ENCODE results near the gene STAM.

STAM gene

GRCh38 chr10:17710181-17710580 lies 66.2 kb downstream of the STAM start:
- TF ChIP-seq ZBTB7A (IDR thresholded peaks at IDR 0.05; ENCODE audit: low read depth): no peak
- TF ChIP-seq TAF1 (IDR thresholded peaks at IDR 0.05; ENCODE audit: low read depth): no peak
- no peak for TF ChIP-seq NFIC (IDR thresholded peaks at IDR 0.05)
- no peak for TF ChIP-seq TEAD4 (IDR thresholded peaks at IDR 0.05)
- TF ChIP-seq CREB1 (IDR thresholded peaks at IDR 0.05; ENCODE audit: low read depth): no peak
- TF ChIP-seq USF1 (IDR thresholded peaks at IDR 0.05): no peak
- no peak for TF ChIP-seq TCF12 (IDR thresholded peaks at IDR 0.05; ENCODE audit: low read depth)
- TF ChIP-seq RAD21 (IDR thresholded peaks at IDR 0.05; ENCODE audit: low read depth): no peak
- no peak for TF ChIP-seq MAX (IDR thresholded peaks at IDR 0.05)
- no peak for TF ChIP-seq FOXM1 (IDR thresholded peaks at IDR 0.05; ENCODE audit: borderline replicate concordance, low read depth)
- TF ChIP-seq EGR1 (IDR thresholded peaks at IDR 0.05): no peak
- TF ChIP-seq REST (IDR thresholded peaks at IDR 0.05; ENCODE audit: low read depth): no peak
- no peak for TF ChIP-seq YY1 (IDR thresholded peaks at IDR 0.05; ENCODE audit: low read depth)
- no peak for TF ChIP-seq CEBPB (IDR thresholded peaks at IDR 0.05)
- no peak for TF ChIP-seq EP300 (IDR thresholded peaks at IDR 0.05; ENCODE audit: borderline replicate concordance)

- no peak for TF ChIP-seq NFIC (IDR thresholded peaks at IDR 0.05)
- TF ChIP-seq TEAD4 (IDR thresholded peaks at IDR 0.05): no peak
- TF ChIP-seq MAX (IDR thresholded peaks at IDR 0.05): no peak
- TF ChIP-seq USF1 (IDR thresholded peaks at IDR 0.05): no peak
- TF ChIP-seq EGR1 (IDR thresholded peaks at IDR 0.05): no peak
- no peak for TF ChIP-seq TCF12 (IDR thresholded peaks at IDR 0.05; ENCODE audit: low read depth)
- TF ChIP-seq FOXM1 (IDR thresholded peaks at IDR 0.05; ENCODE audit: borderline replicate concordance, low read depth): no peak
- TF ChIP-seq TAF1 (IDR thresholded peaks at IDR 0.05; ENCODE audit: low read depth): no peak
- no peak for TF ChIP-seq CEBPB (IDR thresholded peaks at IDR 0.05)
- TF ChIP-seq YY1 (IDR thresholded peaks at IDR 0.05; ENCODE audit: low read depth): no peak
These were observed 68.1 kb downstream of the STAM start for GRCh38 chr10:17712053-17712452.

GRCh38 chr10:17712717-17713471 lies 68.9 kb downstream of the STAM start:
- TF ChIP-seq MAX (IDR thresholded peaks at IDR 0.05) (no peak), NFIC (IDR thresholded peaks at IDR 0.05) (no peak), ZBTB7A (IDR thresholded peaks at IDR 0.05; ENCODE audit: low read depth) (no peak), TEAD4 (IDR thresholded peaks at IDR 0.05) (no peak), EGR1 (IDR thresholded peaks at IDR 0.05) (no peak), TCF12 (IDR thresholded peaks at IDR 0.05; ENCODE audit: low read depth) (no peak)

GRCh38 chr10:17713758-17714157 lies 69.8 kb downstream of the STAM start:
- TF ChIP-seq ZBTB7A (IDR thresholded peaks at IDR 0.05; ENCODE audit: low read depth) (no peak), EP300 (IDR thresholded peaks at IDR 0.05; ENCODE audit: borderline replicate concordance) (no peak), TCF12 (IDR thresholded peaks at IDR 0.05; ENCODE audit: low read depth) (no peak), MAX (IDR thresholded peaks at IDR 0.05) (no peak), REST (IDR thresholded peaks at IDR 0.05; ENCODE audit: low read depth) (no peak), YY1 (IDR thresholded peaks at IDR 0.05; ENCODE audit: low read depth) (no peak), RAD21 (IDR thresholded peaks at IDR 0.05; ENCODE audit: low read depth) (no peak), TAF1 (IDR thresholded peaks at IDR 0.05; ENCODE audit: low read depth) (no peak), FOXM1 (IDR thresholded peaks at IDR 0.05; ENCODE audit: borderline replicate concordance, low read depth) (no peak), NFIC (IDR thresholded peaks at IDR 0.05) (no peak), USF1 (IDR thresholded peaks at IDR 0.05) (no peak), EGR1 (IDR thresholded peaks at IDR 0.05) (no peak), TEAD4 (IDR thresholded peaks at IDR 0.05) (no peak)

GRCh38 chr10:17716161-17716560 lies 72.2 kb downstream of the STAM start:
- TF ChIP-seq TCF12 (IDR thresholded peaks at IDR 0.05; ENCODE audit: low read depth): no peak
- no peak for TF ChIP-seq YY1 (IDR thresholded peaks at IDR 0.05; ENCODE audit: low read depth)
- no peak for TF ChIP-seq EGR1 (IDR thresholded peaks at IDR 0.05)
- no peak for TF ChIP-seq CEBPB (IDR thresholded peaks at IDR 0.05)
- TF ChIP-seq MAX (IDR thresholded peaks at IDR 0.05): no peak
- no peak for TF ChIP-seq FOXM1 (IDR thresholded peaks at IDR 0.05; ENCODE audit: borderline replicate concordance, low read depth)
- TF ChIP-seq REST (IDR thresholded peaks at IDR 0.05; ENCODE audit: low read depth): no peak
- TF ChIP-seq CREB1 (IDR thresholded peaks at IDR 0.05; ENCODE audit: low read depth): no peak
- TF ChIP-seq NFIC (IDR thresholded peaks at IDR 0.05): no peak
- TF ChIP-seq ZBTB7A (IDR thresholded peaks at IDR 0.05; ENCODE audit: low read depth): no peak
- no peak for TF ChIP-seq EP300 (IDR thresholded peaks at IDR 0.05; ENCODE audit: borderline replicate concordance)

Data from Ishikawa (cell line).